NCI-H1930 (cell line): ENCODE results near the gene TAF8.

Source experiments
- DNase-seq, 2 experiments: peaks; one replicate each; lab custom pipeline; 2025; lab: John Stamatoyannopoulos, UW

The TAF8 gene

DNA sequence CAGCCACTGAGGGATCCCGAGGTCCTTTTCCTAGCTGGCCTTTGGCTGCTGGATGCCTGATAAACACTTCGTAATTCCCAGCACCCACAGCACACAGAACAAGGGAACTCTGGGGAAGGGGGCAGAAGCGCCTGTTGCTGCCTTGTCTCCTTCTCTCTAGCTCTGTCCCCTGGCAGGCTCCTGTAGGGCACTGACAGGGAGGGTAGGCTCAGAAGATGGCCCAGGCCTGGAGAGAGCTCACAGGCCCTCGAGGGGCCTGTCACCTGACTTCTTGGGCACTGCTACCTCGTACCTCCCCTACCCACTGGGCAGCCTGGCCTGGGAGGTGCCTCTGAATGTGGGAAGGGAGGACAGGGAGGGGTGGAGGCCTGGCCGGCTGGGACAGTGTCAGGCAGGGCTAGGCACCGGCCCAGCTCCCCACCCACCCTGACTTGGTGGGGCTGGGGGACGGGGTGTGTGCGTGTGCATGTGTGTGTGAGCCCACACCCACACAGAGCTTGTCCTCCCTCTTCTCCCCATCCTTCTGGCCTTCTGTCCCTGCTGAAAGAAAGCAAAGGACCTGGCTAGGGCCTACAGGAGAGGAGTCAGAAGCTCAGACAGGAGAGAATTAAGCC, 74.0 kb downstream of the TAF8 start:
- no peak for DNase-seq

DNA sequence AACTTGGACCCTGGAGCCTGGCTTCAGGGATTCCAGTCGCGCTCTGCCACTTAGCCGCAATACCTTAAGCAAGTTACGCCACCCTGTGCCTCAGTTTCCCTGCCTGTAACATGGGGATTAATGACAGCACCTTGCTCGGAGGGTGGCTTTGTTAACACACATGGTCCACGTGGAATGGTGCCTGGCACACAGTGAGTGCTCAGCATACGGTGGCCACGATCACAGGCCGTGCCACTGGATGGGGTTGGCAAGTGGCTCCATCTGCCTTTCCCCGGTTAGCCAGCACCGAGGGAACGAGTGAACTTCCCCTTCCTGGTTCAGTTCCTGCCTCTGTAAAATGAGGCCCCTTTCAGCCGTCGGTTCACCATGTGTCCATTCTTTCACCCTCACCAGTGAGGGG, 74.9 kb downstream of the TAF8 start:
- DNase-seq: no peak

DNA sequence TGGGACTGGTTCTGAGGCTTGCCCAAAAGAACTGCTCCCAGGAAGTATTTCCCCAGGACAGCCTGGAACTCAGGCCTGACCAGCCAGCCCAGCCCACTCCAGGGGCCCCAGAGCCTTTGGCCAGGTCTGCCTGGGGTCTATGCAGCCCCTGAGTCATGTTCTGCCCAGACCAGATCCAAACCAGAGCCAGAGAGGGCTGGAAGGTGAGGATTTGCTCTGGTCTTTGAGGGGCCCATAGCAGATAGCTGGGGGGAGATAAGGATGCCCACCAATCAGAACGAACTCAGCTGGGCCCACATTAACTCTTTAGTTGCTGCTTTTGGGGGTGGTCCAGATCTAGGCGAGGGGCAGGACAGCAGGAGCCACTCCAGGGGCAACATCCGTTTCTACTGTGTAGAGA, 75.3 kb downstream of the TAF8 start:
- no peak for DNase-seq

- no peak for DNase-seq
Observed at GRCh38 chr6:42128460-42129359, 78.4 kb downstream of the TAF8 start.

- DNase-seq: no peak
Observed at GRCh38 chr6:42129360-42129676, 79.0 kb downstream of the TAF8 start.

DNA sequence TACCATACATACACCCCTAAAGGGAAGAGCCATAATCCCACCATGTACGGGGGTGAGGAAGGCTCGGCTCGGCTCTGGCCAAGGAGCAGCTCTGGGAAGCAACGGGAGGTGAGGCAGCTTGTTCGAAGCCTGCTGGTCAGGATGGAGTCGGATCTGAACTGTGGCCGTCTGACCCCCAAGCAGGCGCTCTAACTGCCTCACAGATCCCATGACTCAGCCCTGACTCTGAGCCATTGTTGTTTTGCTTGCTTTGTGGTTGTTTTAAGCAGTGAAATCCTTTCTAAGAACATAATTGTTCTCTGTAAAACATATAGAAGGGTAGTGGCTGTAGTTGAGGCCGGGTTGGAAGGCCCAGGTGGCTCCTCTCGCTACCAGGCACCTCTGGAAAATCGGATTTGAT, 81.2 kb downstream of the TAF8 start:
- no peak for DNase-seq

- DNase-seq: no peak
Observed at GRCh38 chr6:42133926-42134325, 83.6 kb downstream of the TAF8 start.

- no peak for DNase-seq
Observed at GRCh38 chr6:42135161-42135560, 84.8 kb downstream of the TAF8 start.

DNA sequence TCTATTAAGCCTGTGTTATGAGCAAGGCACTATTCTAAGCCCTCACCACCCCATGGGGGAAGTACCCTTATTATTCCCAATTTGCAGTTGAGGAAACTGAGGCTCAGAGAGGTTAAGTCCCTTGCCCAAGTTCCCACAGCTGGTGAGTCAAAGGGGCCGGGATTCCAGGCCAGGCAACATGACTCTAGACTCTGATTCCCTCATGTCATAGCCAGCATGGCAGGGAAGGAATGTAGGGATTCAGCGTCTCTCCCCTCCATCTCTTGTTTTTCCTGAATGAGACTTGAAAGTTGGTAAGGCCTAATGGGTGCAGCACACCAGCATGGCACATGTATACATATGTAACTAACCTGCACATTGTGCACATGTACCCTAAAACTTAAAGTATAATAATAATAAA, 85.4 kb downstream of the TAF8 start:
- no peak for DNase-seq

- DNase-seq: no peak
Observed at GRCh38 chr6:42136508-42137193, 86.3 kb downstream of the TAF8 start.
